ENCODE measurements around the gene SRPK3.

SRPK3 gene

GRCh38 chrX:153770601-153771414 is 10.0 kb upstream of the SRPK3 start:
- Histone ChIP-seq H3K9me3 (no peaks in the 10 kb centered on the region), H3K4me1 (no peaks in the 10 kb centered on the region), H3K4me3 (no peak overlapping the region), H3K36me3 (replicated peaks) (no peaks in the 10 kb centered on the region), H3K27me3 (ENCODE audit: low read depth) (no peaks in the 10 kb centered on the region)
- no peak for DNase-seq (ENCODE audit: low spot score in 2 of 2)
- in situ Hi-C loops (cut with MboI; ENCODE audit: low sequenced_read_pairs) = no loop called here

DNA sequence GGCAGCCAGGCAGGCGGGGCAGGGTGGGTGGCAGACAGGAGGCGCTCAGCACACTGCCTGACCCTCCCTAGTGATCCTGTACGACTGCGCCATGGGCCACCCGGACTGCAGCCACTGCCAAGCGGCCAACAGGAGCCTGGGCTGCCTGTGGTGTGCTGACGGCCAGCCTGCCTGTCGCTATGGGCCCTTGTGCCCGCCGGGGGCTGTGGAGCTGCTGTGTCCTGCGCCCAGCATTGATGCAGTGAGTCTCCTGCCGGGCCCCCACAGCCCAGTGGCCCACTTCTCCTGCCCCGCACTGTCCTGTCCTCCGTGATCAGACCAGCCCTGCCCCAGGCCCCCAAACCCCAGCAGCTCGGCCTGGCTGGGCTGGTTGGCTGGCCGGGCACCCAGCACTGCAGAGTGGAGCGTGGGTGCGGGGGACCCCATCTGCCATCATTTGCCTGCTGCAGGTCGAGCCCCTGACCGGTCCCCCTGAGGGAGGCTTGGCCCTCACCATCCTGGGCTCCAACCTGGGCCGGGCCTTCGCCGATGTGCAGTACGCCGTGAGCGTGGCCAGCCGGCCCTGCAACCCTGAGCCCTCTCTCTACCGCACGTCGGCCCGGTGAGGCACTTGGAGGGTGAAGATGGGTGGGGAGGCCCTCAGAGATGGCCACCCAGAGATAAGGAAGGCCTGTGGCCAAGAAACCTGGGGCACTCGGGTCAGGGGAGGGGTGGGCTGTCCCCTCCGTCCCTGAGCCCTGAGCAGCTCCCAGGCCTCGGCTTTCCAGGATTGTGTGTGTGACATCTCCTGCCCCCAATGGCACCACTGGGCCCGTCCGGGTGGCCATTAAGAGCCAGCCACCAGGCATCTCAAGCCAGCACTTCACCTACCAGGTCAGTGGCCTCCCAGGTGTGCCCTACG is 9.2 kb upstream of the SRPK3 start:
- H3K4me3 ChIP-seq = no peak overlapping the region
- peak in 1 of 2 experiments; percentile 7 for DNase-seq (ENCODE audit: low spot score in 2 of 2)
- no peaks in the 10 kb centered on the region for H3K36me3 ChIP-seq (replicated peaks)
- no peaks in the 10 kb centered on the region for H3K27me3 ChIP-seq (ENCODE audit: low read depth)
- in situ Hi-C loops (cut with MboI; ENCODE audit: low sequenced_read_pairs) = no loop called here
- H3K4me1 ChIP-seq = peaks cover under 1% of the 10 kb centered on the region
- no peaks in the 10 kb centered on the region for H3K9me3 ChIP-seq

DNA sequence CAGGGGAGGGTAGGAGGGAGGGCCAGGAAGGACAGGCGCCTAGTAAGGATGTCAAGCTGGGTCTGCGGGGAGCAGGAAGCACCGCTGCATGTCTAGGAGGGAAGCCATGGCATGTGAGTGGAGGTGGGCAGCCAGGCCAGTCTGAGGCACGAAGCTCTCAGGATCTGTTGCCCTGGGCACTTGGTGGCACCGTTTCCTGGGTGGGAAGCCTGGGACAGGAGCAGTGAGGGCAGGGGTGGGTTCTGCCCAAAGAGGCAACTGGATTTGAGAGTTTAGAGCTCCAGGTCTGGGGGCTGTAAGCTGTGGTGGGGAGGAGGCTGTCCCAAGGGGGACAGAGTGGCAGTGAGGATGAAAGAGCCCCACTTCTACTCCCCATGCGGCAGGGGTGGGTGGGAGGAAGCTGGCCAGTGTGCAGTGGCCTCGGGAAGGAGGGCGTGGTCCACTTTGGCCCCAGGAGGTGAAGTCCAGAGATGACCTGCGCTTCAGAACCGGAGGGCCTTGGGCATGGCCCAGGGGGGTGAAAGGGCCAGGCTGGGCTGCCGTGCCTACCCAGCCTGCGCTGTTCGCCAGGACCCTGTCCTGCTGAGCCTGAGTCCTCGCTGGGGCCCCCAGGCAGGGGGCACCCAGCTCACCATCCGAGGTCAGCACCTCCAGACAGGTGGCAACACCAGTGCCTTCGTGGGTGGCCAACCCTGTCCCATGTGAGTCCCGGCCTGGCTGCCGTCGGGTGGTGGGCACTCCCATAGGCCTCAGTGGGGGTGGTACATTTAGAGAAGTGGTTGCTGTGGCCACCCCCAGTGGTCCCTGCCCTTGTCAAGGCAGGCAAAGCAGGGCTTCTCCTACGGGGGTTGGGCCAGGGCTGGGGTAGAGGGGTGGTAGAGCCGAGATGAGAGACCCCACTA is 8.3 kb upstream of the SRPK3 start:
- peaks cover 4% of the 10 kb centered on the region for H3K4me1 ChIP-seq
- no peaks in the 10 kb centered on the region for H3K27me3 ChIP-seq (ENCODE audit: low read depth)
- no peak overlapping the region for H3K4me3 ChIP-seq
- in situ Hi-C loops (cut with MboI; ENCODE audit: low sequenced_read_pairs) = no loop called here
- no peaks in the 10 kb centered on the region for H3K9me3 ChIP-seq
- H3K36me3 ChIP-seq (replicated peaks) = no peaks in the 10 kb centered on the region
- DNase-seq (ENCODE audit: low spot score in 2 of 2) = peak in 1 of 2 experiments; percentile 8

DNA sequence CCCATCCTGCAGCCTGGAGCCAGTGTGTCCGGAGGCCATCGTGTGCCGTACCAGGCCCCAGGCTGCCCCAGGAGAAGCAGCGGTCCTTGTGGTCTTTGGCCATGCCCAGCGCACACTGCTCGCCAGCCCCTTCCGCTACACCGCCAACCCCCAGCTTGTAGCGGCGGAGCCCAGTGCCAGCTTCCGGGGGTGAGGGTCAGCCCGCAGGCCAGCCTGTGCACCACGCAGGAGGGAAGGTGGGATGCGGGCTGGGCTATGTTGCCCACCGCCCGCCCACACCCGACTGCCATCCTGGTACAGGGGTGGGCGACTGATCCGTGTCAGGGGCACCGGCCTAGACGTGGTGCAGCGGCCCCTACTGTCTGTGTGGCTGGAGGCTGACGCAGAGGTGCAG is 7.6 kb upstream of the SRPK3 start:
- no peak overlapping the region for H3K4me3 ChIP-seq
- peaks cover 4% of the 10 kb centered on the region for H3K4me1 ChIP-seq
- H3K36me3 ChIP-seq (replicated peaks) = no peaks in the 10 kb centered on the region
- no peak for DNase-seq (ENCODE audit: low spot score in 2 of 2)
- H3K27me3 ChIP-seq (ENCODE audit: low read depth) = no peaks in the 10 kb centered on the region
- in situ Hi-C loops (cut with MboI; ENCODE audit: low sequenced_read_pairs) = no loop called here
- H3K9me3 ChIP-seq = no peaks in the 10 kb centered on the region

DNA sequence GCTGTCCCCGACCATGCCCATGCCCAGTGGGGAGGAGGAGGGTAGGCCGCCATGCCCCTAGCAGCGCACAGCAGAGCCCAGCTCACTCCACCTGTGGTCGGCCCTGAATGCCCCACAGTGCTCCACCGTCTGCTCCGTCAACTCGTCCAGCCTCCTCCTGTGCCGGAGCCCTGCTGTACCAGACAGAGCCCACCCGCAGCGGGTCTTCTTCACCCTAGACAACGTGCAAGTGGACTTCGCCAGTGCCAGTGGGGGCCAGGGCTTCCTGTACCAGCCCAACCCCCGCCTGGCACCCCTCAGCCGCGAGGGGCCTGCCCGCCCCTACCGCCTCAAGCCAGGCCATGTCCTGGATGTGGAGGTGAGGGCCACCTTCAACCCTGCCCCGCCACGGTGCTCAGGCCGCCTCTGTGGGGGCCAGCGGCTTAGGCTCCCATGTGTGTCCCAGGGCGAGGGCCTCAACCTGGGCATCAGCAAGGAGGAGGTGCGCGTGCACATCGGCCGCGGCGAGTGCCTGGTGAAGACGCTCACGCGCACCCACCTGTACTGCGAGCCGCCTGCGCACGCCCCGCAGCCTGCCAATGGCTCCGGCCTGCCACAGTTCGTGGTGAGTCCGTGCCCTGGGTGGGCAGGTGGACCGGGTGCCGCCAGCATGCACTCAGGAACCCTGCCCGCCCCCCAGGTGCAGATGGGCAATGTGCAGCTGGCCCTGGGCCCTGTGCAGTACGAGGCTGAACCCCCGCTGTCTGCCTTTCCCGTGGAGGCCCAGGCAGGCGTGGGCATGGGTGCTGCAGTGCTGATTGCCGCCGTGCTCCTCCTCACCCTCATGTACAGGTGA is 6.9 kb upstream of the SRPK3 start:
- Histone ChIP-seq H3K36me3 (replicated peaks) (no peaks in the 10 kb centered on the region), H3K4me1 (peaks cover 4% of the 10 kb centered on the region), H3K9me3 (no peaks in the 10 kb centered on the region), H3K27me3 (ENCODE audit: low read depth) (no peaks in the 10 kb centered on the region), H3K4me3 (no peak overlapping the region)
- no peak for DNase-seq (ENCODE audit: low spot score in 2 of 2)
- in situ Hi-C loops (cut with MboI; ENCODE audit: low sequenced_read_pairs) = no loop called here

DNA sequence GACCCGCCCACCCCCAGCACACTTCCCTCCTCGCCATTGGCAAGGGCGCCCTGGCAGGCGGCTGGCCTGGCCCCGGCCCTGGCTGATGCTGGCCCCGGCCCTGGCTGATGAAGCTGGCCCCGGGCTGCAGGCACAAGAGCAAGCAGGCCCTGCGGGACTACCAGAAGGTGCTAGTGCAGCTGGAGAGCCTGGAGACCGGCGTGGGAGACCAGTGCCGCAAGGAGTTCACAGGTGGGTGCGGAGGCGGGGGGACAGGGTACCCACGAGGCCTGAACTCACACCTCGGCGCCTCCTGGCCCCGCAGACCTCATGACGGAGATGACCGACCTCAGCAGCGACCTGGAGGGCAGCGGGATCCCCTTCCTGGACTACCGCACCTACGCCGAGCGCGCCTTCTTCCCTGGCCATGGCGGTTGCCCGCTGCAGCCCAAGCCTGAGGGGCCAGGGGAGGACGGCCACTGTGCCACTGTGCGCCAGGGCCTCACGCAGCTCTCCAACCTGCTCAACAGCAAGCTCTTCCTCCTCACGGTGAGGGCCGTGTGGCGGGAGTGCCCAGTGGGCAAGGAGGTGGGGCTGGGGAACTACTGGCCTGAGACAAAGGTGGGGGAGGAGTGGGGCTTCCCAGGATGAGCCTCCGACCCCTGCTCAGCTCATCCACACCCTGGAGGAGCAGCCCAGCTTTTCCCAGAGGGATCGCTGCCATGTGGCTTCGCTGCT is 6.1 kb upstream of the SRPK3 start:
- Histone ChIP-seq H3K36me3 (replicated peaks) (no peaks in the 10 kb centered on the region), H3K4me3 (no peak overlapping the region), H3K4me1 (peaks cover 4% of the 10 kb centered on the region), H3K9me3 (no peaks in the 10 kb centered on the region), H3K27me3 (ENCODE audit: low read depth) (no peaks in the 10 kb centered on the region)
- DNase-seq (ENCODE audit: low spot score in 2 of 2) = no peak
- in situ Hi-C loops (cut with MboI; ENCODE audit: low sequenced_read_pairs) = no loop called here

DNA sequence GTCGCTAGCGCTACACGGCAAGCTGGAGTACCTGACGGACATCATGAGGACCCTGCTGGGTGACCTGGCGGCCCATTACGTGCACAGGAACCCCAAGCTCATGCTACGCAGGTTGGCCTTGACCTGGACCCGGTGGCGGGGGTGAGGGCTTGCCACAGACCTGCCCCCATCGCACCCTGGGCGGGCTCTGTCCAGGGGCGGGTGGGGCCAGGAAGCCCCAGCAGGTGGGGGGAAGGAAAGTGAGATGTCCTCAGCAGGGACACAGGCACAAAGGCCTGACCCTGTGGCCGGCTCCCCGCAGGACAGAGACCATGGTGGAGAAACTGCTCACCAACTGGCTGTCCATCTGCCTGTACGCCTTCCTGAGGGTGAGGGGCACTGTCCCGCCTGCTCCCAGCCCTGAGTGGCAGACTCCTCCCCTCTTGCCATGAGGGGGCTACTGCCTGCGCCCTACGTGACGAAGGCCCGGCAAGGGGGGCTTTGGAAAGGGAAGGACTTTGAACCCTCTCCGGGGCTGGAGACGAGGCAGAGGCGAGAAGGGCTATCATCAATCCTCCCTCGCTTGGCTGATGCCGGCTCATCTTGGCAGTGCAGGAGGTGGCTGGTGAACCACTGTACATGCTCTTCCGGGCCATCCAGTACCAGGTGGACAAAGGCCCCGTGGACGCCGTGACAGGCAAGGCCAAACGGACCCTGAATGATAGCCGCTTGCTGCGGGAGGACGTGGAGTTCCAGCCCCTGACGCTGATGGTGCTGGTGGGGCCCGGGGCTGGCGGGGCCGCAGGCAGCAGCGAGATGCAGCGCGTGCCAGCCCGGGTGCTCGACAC is 5.3 kb upstream of the SRPK3 start:
- in situ Hi-C loops (cut with MboI; ENCODE audit: low sequenced_read_pairs) = no loop called here
- H3K4me1 ChIP-seq = peaks cover 4% of the 10 kb centered on the region
- H3K9me3 ChIP-seq = no peaks in the 10 kb centered on the region
- no peaks in the 10 kb centered on the region for H3K36me3 ChIP-seq (replicated peaks)
- H3K27me3 ChIP-seq (ENCODE audit: low read depth) = no peaks in the 10 kb centered on the region
- no peak overlapping the region for H3K4me3 ChIP-seq
- DNase-seq (ENCODE audit: low spot score in 2 of 2) = no peak

GRCh38 chrX:153776120-153776599 is 4.7 kb upstream of the SRPK3 start:
- H3K4me1 ChIP-seq = peaks cover 4% of the 10 kb centered on the region
- no peaks in the 10 kb centered on the region for H3K36me3 ChIP-seq (replicated peaks)
- no peak for DNase-seq (ENCODE audit: low spot score in 2 of 2)
- H3K27me3 ChIP-seq (ENCODE audit: low read depth) = no peaks in the 10 kb centered on the region
- no peak overlapping the region for H3K4me3 ChIP-seq
- H3K9me3 ChIP-seq = no peaks in the 10 kb centered on the region
- in situ Hi-C loops (cut with MboI; ENCODE audit: low sequenced_read_pairs) = no loop called here

- DNase-seq (ENCODE audit: low spot score in 2 of 2) = peak; percentile 25 to 74
- Histone ChIP-seq H3K4me3 (no peak overlapping the region), H3K27me3 (ENCODE audit: low read depth) (no peaks in the 10 kb centered on the region), H3K9me3 (no peaks in the 10 kb centered on the region), H3K36me3 (replicated peaks) (no peaks in the 10 kb centered on the region), H3K4me1 (peaks cover 4% of the 10 kb centered on the region)
- in situ Hi-C loops (cut with MboI; ENCODE audit: low sequenced_read_pairs) = no loop called here
Measured at GRCh38 chrX:153776611-153777045, 4.2 kb upstream of the SRPK3 start.

- Histone ChIP-seq H3K4me1 (peaks cover 4% of the 10 kb centered on the region), H3K36me3 (replicated peaks) (no peaks in the 10 kb centered on the region), H3K9me3 (no peaks in the 10 kb centered on the region), H3K27me3 (ENCODE audit: low read depth) (no peaks in the 10 kb centered on the region), H3K4me3 (no peak overlapping the region)
- in situ Hi-C loops (cut with MboI; ENCODE audit: low sequenced_read_pairs) = no loop called here
- DNase-seq (ENCODE audit: low spot score in 2 of 2) = no peak
Measured at GRCh38 chrX:153777261-153778090, 3.4 kb upstream of the SRPK3 start.

GRCh38 chrX:153778181-153778580 is 2.7 kb upstream of the SRPK3 start:
- peaks cover 4% of the 10 kb centered on the region for H3K4me1 ChIP-seq

More at GRCh38 chrX:153778181-153778580, 2.7 kb upstream of the SRPK3 start:
- Histone ChIP-seq H3K4me3 (no peak overlapping the region), H3K27me3 (ENCODE audit: low read depth) (no peaks in the 10 kb centered on the region), H3K36me3 (replicated peaks) (no peaks in the 10 kb centered on the region), H3K9me3 (no peaks in the 10 kb centered on the region)
- no peak for DNase-seq (ENCODE audit: low spot score in 2 of 2)
- in situ Hi-C loops (cut with MboI; ENCODE audit: low sequenced_read_pairs) = no loop called here

Measured in HAP-1 (cell line).